8988T (cell line): ENCODE data around the gene TCP11L2.
"Not testable (repeated sequence)": the region's sequence is repeated elsewhere in the genome, so short reads cannot be mapped to it uniquely, and the experiment has no call there.

ENCODE experiments used
- DNase-seq: peaks from one replicate; pipeline ENCODE4 v3.0.0; 2011

The TCP11L2 gene

GRCh38 chr12:106345746-106346145 lies 43.2 kb downstream of the TCP11L2 start:
- DNase-seq = no peak

- no peak for DNase-seq
Measured at GRCh38 chr12:106348411-106348810, 45.9 kb downstream of the TCP11L2 start.

GRCh38 chr12:106353175-106353574 lies 50.6 kb downstream of the TCP11L2 start:
- no peak for DNase-seq

GRCh38 chr12:106357549-106358395 lies 55.2 kb downstream of the TCP11L2 start, which contains the start of gene POLR3B:
Gene POLR3B (plus strand): TSS chr12:106357748. CDS start chr12:106357880, 132 bp downstream.
- peak; percentile 80 for DNase-seq

- no peak for DNase-seq
Measured at GRCh38 chr12:106358396-106359241, 56.1 kb downstream of the TCP11L2 start.

GRCh38 chr12:106359646-106360399 lies 57.3 kb downstream of the TCP11L2 start:
- no peak for DNase-seq

- no peak for DNase-seq
Measured at GRCh38 chr12:106360400-106360994, 58.0 kb downstream of the TCP11L2 start.

- no peak for DNase-seq
Measured at GRCh38 chr12:106362971-106363370, 60.4 kb downstream of the TCP11L2 start.

- no peak for DNase-seq
Measured at GRCh38 chr12:106364261-106364660, 61.7 kb downstream of the TCP11L2 start.

- DNase-seq = no peak
Measured at GRCh38 chr12:106369624-106370346, 67.3 kb downstream of the TCP11L2 start.

GRCh38 chr12:106378788-106379187 lies 76.3 kb downstream of the TCP11L2 start:
- no peak for DNase-seq

GRCh38 chr12:106380954-106381353 lies 78.4 kb downstream of the TCP11L2 start:
- no peak for DNase-seq

- not testable (repeated sequence) for DNase-seq
Measured at GRCh38 chr12:106381866-106382265, 79.3 kb downstream of the TCP11L2 start.

- DNase-seq = no peak
Measured at GRCh38 chr12:106386813-106387535, 84.4 kb downstream of the TCP11L2 start.

GRCh38 chr12:106387848-106388377 lies 85.4 kb downstream of the TCP11L2 start:
- no peak for DNase-seq

- DNase-seq = no peak
Measured at GRCh38 chr12:106389151-106389550, 86.6 kb downstream of the TCP11L2 start.

GRCh38 chr12:106392759-106393158 lies 90.2 kb downstream of the TCP11L2 start:
- DNase-seq = no peak
